Measurements from ENCODE around the gene MAP3K8.
A peak's percentile ranks its signal among the peaks of the same experiment; 100 is the strongest.
"Not testable (repeated sequence)": the region's sequence is repeated elsewhere in the genome, so short reads cannot be mapped to it uniquely, and the experiment has no call there.

The MAP3K8 gene

GRCh38 chr10:30423655-30424275, 10.2 kb upstream of the MAP3K8 start:
- DNase-seq = not testable (repeated sequence)

DNA sequence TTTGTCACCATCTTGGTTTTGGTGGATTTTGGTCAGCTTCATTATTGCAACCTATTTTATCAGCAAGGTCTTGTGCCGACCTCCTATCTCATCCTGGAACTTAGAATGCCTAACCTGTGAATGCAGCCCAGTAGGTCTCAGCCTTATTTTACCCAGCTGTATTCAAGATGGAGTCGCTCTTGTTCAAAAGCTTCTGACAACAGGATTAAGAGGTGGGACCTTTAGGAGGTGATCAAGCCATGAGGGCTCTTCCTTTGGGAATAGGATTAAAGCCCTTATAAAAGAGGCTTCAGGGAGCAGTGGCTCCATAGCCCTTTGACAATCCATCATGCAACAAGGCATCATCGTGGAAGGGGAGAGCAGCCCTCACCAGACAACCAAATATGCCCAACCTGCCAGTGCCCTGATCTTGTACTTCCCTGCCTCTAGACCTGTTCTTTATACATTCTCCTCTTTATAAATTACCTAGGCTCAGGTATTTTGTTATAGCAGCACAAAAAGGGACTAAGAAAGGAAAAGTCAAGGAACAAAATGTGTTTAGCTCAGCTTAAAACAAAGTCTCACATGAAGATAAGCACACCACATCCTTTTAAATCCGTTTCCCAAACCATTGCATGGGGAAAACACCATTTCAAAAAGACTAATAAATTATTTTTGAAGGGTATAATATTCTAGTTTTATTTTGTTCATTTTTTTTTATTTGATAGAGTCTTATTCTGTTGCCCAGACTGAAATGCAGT, 8.5 kb upstream of the MAP3K8 start:
- no peak for DNase-seq

- DNase-seq = no peak
Measured at GRCh38 chr10:30430544-30431298, 3.3 kb upstream of the MAP3K8 start.

DNA sequence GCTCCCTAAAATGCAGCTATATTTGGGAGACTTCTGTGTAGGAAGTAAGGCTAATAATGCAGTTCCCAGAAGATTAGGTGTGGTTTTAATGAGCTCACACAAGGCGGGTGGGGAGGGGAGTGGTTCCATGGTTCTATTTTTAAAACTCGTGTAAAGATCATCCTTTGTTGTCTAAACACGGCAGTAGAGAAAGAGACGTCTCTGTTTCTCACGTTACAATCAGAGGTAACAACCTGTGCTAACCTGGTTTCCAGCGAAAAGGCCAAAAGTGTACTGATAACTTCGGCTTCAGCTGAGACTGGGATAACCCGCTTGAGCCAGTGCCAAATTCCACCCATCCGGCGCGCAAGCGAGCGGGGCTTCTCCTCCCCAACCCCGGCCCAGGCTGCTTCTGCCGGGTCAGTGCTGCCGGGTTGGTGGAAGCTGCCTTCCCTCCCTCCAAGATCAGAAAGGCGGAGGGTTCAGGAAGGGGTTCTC, 2.5 kb upstream of the MAP3K8 start:
- no peak for DNase-seq

GRCh38 chr10:30432622-30433305, 1.2 kb upstream of the MAP3K8 start:
- DNase-seq = no peak

GRCh38 chr10:30433306-30433729, 666 bp upstream of the MAP3K8 start:
- DNase-seq = no peak

- peak; percentile 66 for DNase-seq
Measured at GRCh38 chr10:30434273-30435072, 489 bp downstream of the MAP3K8 start.

GRCh38 chr10:30435073-30435422, 1.1 kb downstream of the MAP3K8 start:
- DNase-seq = no peak

GRCh38 chr10:30435499-30436167, 1.6 kb downstream of the MAP3K8 start:
- DNase-seq = not testable (repeated sequence)

DNA sequence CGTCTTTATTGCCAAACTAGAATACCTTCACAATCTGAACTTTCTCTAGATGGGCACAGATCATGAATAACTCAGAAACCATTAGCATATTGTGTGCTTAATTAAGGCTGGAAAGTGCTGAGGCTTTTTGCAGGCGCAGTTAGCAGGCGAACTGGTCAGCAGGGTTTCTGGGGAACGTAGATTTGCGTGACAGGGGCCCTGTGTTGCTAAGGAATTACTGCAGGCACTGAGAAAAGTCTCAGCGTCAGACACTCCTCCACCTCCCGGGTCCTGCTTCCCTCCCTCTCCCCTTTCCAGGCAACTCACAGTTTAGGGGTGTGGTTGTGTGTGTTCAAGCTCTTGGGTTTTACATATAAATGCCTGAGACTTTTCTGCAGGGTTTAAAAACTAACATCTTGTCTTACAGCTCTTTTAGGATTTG, 2.2 kb downstream of the MAP3K8 start:
- no peak for DNase-seq

DNA sequence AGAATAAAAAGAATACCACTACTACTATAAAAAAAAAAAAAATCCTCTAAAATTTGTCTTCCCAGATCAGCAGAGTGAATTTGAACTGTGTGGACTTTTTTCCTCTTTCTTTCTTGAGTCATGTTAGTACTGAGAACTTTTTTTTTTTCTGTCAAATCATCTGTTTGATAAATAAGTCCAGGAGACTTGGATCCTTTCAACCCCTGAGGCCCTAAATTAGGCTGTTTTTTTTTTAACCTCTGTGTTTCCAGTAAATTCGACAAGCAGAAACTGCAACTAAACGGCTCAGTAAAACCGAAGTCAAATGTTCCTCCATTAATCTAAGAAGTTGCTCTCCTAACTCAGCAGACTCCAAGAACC, 2.7 kb downstream of the MAP3K8 start:
- DNase-seq = no peak

- DNase-seq = no peak
Measured at GRCh38 chr10:30437031-30437841, 3.3 kb downstream of the MAP3K8 start.

- no peak for DNase-seq
Measured at GRCh38 chr10:30438021-30438850, 4.3 kb downstream of the MAP3K8 start.

DNA sequence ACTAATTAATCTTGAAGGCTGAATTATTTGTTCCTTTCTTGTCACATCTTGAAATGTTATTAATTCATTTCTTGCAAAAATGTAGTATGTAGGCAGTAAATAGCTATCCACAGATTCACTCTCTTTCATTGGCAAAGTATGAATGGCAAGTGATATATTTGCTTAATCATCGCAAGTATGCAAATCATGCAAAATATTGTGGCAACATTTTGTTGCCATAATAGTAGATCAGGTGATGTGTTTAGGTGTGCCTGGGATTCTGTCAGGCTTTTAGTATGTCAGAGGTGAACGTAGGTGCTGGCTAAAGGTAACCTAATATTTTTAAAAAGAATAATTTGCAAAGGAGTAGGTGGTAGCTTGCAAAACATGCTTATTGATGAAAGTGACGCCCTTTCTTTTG, 5.9 kb downstream of the MAP3K8 start:
- DNase-seq = no peak

DNA sequence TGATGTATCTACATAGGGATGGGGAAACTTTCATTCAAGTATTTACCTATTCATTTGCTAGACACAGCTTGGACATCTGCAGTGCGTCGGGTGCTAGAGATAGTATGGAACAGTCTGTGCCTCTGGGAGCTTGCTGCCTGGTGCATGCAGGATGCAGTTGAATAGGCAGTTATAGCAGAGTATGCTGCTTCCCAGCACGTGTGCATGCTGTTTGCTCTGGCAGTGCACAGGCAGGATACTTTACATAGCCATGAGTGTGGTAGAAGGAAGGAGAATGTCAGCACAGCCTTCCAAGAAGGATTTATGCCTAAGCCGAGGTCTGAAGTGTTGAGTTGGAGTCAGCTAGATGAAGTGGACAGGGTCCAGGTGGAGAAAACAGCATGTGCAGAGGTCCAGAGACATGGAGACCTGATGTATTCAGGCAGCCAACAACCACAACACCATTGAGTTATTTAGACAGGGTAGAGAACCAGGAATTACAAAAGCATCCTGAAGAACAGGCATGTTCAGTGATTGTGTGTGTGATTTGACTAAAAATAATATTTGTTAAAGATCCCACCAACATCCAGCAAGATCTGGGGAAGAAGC, 8.1 kb downstream of the MAP3K8 start:
- DNase-seq = no peak

- DNase-seq = no peak
Measured at GRCh38 chr10:30443049-30443448, 9.1 kb downstream of the MAP3K8 start.

DNA sequence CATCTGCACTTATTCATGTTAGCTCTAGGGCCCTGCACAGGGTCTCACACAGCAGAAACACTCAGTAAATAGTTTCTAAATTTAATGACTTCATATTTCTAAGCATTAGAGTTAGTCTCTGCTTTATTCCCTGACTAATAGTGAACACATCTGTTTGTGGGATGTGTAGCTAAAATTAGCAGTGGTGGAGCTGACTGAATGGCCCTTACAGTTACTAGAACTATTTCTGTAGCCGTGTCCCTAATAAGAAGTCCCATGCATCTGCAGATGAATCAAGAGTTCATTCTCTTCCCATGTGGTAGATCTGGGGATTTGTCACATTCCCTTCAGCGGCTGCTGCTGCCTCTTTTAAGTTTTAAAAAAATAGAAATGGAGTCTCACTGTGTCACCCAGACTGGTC, 11.7 kb downstream of the MAP3K8 start:
- no peak for DNase-seq

GRCh38 chr10:30447125-30447799, 13.3 kb downstream of the MAP3K8 start:
- DNase-seq = no peak

DNA sequence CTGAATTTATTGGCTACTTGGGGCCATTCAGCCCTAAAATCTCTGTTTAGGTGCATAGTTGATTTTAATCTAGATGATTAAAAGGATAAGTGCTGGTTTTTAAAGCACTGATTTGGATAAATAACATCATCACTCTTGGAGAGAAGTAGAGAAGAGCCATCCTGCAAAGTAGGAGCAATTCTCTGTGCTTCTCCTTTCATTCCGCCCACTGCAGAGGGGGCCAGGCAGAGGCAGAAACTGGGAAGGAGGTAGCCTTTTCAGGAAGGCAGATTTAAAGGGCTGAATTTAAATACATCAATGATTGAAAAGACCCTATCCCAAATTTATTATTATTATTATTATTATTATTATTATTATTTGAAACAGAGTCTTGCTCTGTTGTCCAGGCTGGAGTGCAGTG, 14.1 kb downstream of the MAP3K8 start:
- DNase-seq = no peak

Measured in GOT3 (cell line).